ENCODE results near the gene POC1A.

The POC1A gene

GRCh38 chr3:52099001-52099401, 55.2 kb downstream of the POC1A start:
- no peak for DNase-seq (ENCODE audit: low read depth)

- no peak for DNase-seq (ENCODE audit: low read depth)
Measured at GRCh38 chr3:52097851-52098507, 56.2 kb downstream of the POC1A start.

GRCh38 chr3:52095990-52096775, 58.0 kb downstream of the POC1A start:
- DNase-seq (ENCODE audit: low read depth): no peak

- DNase-seq (ENCODE audit: low read depth): no peak
Measured at GRCh38 chr3:52094571-52095485, 59.4 kb downstream of the POC1A start.

GRCh38 chr3:52093756-52094545, 60.3 kb downstream of the POC1A start:
- DNase-seq (ENCODE audit: low read depth): no peak

- DNase-seq (ENCODE audit: low read depth): no peak
Measured at GRCh38 chr3:52092891-52093290, 61.3 kb downstream of the POC1A start.

- no peak for DNase-seq (ENCODE audit: low read depth)
Measured at GRCh38 chr3:52092271-52092660, 62.0 kb downstream of the POC1A start.

- no peak for DNase-seq (ENCODE audit: low read depth)
Measured at GRCh38 chr3:52091586-52092270, 62.5 kb downstream of the POC1A start.

GRCh38 chr3:52090933-52091468, 63.2 kb downstream of the POC1A start:
- DNase-seq (ENCODE audit: low read depth): no peak

GRCh38 chr3:52090131-52090932, 63.9 kb downstream of the POC1A start:
- no peak for DNase-seq (ENCODE audit: low read depth)

- no peak for DNase-seq (ENCODE audit: low read depth)
Measured at GRCh38 chr3:52089691-52090090, 64.5 kb downstream of the POC1A start.

- DNase-seq (ENCODE audit: low read depth): no peak
Measured at GRCh38 chr3:52088445-52089367, 65.5 kb downstream of the POC1A start.

- no peak for DNase-seq (ENCODE audit: low read depth)
Measured at GRCh38 chr3:52087731-52088130, 66.5 kb downstream of the POC1A start.

- DNase-seq (ENCODE audit: low read depth): no peak
Measured at GRCh38 chr3:52086976-52087663, 67.1 kb downstream of the POC1A start.

- no peak for DNase-seq (ENCODE audit: low read depth)
Measured at GRCh38 chr3:52086461-52086860, 67.8 kb downstream of the POC1A start.

- DNase-seq (ENCODE audit: low read depth): no peak
Measured at GRCh38 chr3:52085681-52086282, 68.4 kb downstream of the POC1A start.

GRCh38 chr3:52084954-52085680, 69.1 kb downstream of the POC1A start:
- no peak for DNase-seq (ENCODE audit: low read depth)
